GM23338 (cell line): ENCODE data around the gene TTC33. TPM values are rescaled to one million over a fixed set of nuclear protein-coding genes. Genes with fewer than 3 reads are reported as not detected.

ENCODE experiments used
- ATAC-seq: fragments of 200-7000 bp; cut with Tn5 transposase; 3 replicates; pipeline ENCODE4 v1.9.1; 2020
- DNase-seq: peaks from one replicate; pipeline ENCODE4 v3.0.0-alpha.2; 2015; ENCODE audit warnings: low spot score
- H2AFZ ChIP-seq: fragments of 200-600 bp; sonication (generic); 2 replicates; pipeline ENCODE4 v1.8.0; 2016; ENCODE audit warnings: antibody characterized with exemption, mild to moderate bottlenecking, moderate library complexity
- H3F3A ChIP-seq: fragments of 200-600 bp; sonication (generic); replicated peaks from 2 replicates; pipeline ENCODE4 v1.8.0; 2017; ENCODE audit warnings: antibody characterized with exemption, mixed run types, low read depth
- H3K27ac ChIP-seq: fragments of 200-600 bp; sonication (generic); 2 replicates; pipeline ENCODE4 v1.6.1; 2016; ENCODE audit warnings: low read depth
- H3K27me3 ChIP-seq: fragments of 200-600 bp; sonication (generic); 2 replicates; pipeline ENCODE4 v1.8.0; 2016; ENCODE audit warnings: mild to moderate bottlenecking, mixed run types, moderate library complexity; ENCODE audit not compliant: insufficient read depth
- H3K36me3 ChIP-seq: fragments of 200-600 bp; sonication (generic); 2 replicates; pipeline ENCODE4 v1.8.0; 2016; ENCODE audit warnings: mild to moderate bottlenecking; ENCODE audit not compliant: insufficient read depth
- H3K4me1 ChIP-seq: fragments of 200-600 bp; sonication (generic); 2 replicates; pipeline ENCODE4 v1.8.0; 2016; ENCODE audit warnings: mild to moderate bottlenecking, moderate library complexity; ENCODE audit not compliant: insufficient read depth
- H3K4me2 ChIP-seq: fragments of 200-600 bp; sonication (generic); 2 replicates; pipeline ENCODE4 v1.7.1; 2017; ENCODE audit warnings: mixed run types
- H3K4me3 ChIP-seq: fragments of 200-600 bp; sonication (generic); 2 replicates; pipeline ENCODE4 v1.6.1; 2016; ENCODE audit warnings: mixed run types
- H3K79me2 ChIP-seq: fragments of 200-600 bp; sonication (generic); replicated peaks from 2 replicates; pipeline ENCODE4 v1.8.0; 2017; ENCODE audit warnings: mild to moderate bottlenecking; ENCODE audit not compliant: insufficient read depth
- H3K9me2 ChIP-seq: fragments of 200-600 bp; sonication (generic); 2 replicates; pipeline ENCODE4 v1.8.0; 2017; ENCODE audit not compliant: insufficient read depth
- H4K20me1 ChIP-seq: fragments of 200-600 bp; sonication (generic); replicated peaks from 2 replicates; pipeline ENCODE4 v1.8.0; 2017; ENCODE audit warnings: mild to moderate bottlenecking; ENCODE audit not compliant: insufficient read depth
- H3K27ac Mint-ChIP-seq: 2 replicates; pipeline ENCODE4 v1.8.0; 2020; ENCODE audit warnings: inconsistent platforms, mild to moderate bottlenecking, moderate library complexity, mixed read lengths
- H3K27me3 Mint-ChIP-seq: 3 replicates; pipeline ENCODE4 v1.8.0; 2022; ENCODE audit warnings: low read depth, mild to moderate bottlenecking, moderate library complexity, mixed read lengths, inconsistent platforms; ENCODE audit not compliant: insufficient read depth, poor library complexity
- H3K36me3 Mint-ChIP-seq: 3 replicates; pipeline ENCODE4 v1.8.0; 2021; ENCODE audit warnings: low read depth, mild to moderate bottlenecking, inconsistent platforms, moderate library complexity, mixed read lengths
- H3K4me1 Mint-ChIP-seq: 3 replicates; pipeline ENCODE4 v1.8.0; 2020; ENCODE audit warnings: mild to moderate bottlenecking, inconsistent platforms, mixed read lengths
- H3K4me3 Mint-ChIP-seq: 3 replicates; pipeline ENCODE4 v1.8.0; 2021; ENCODE audit warnings: moderate library complexity, mild to moderate bottlenecking, inconsistent platforms, mixed read lengths
- H3K9me3 Mint-ChIP-seq: 3 replicates; pipeline ENCODE4 v1.8.0; 2020; ENCODE audit warnings: moderate library complexity, mild to moderate bottlenecking, inconsistent platforms, mixed read lengths
- CREB1 ChIP-seq: fragments of 250-450 bp; sonication (Bioruptor Pico); IDR thresholded peaks from 2 replicates; pipeline ENCODE4 v1.5.0; 2020; ENCODE audit warnings: low read depth, mild to moderate bottlenecking, moderate library complexity
- CTCF ChIP-seq, 2 experiments: fragments of 200-600 bp in 1 of 2; sonication (generic) in 1 of 2; conservative IDR thresholded peaks; 2 replicates each; pipeline versions ENCODE4 v1.5.1 to v1.6.1; 2016 to 2017; ENCODE audit warnings: antibody characterized with exemption in 2 of 2, low read depth in 2 of 2, mild to moderate bottlenecking in 2 of 2, moderate library complexity in 1 of 2
- ETS1 ChIP-seq: IDR thresholded peaks from 2 replicates; pipeline ENCODE4 v1.6.1; 2016; ENCODE audit warnings: antibody characterized with exemption
- EZH2 ChIP-seq: fragments of 200-600 bp; sonication (generic); IDR thresholded peaks from one replicate; pipeline ENCODE4 v1.8.0; 2017; ENCODE audit warnings: antibody characterized with exemption, mild to moderate bottlenecking, low read depth; ENCODE audit not compliant: unreplicated experiment
- EZH2phosphoT487 ChIP-seq: fragments of 200-600 bp; sonication (generic); IDR thresholded peaks from one replicate; pipeline ENCODE4 v1.8.1; 2018; ENCODE audit warnings: antibody characterized with exemption; ENCODE audit not compliant: unreplicated experiment
- JUNB ChIP-seq: IDR thresholded peaks from one replicate; pipeline ENCODE4 v1.6.1; 2016; ENCODE audit warnings: antibody characterized with exemption; ENCODE audit not compliant: unreplicated experiment
- NANOG ChIP-seq: IDR thresholded peaks from 2 replicates; pipeline ENCODE4 v1.6.1; 2016; ENCODE audit warnings: antibody characterized with exemption, borderline replicate concordance
- POLR2AphosphoS5 ChIP-seq: IDR thresholded peaks from 2 replicates; pipeline ENCODE4 v1.6.1; 2016; ENCODE audit warnings: antibody characterized with exemption, low read depth
- STAT1 ChIP-seq: IDR thresholded peaks from one replicate; pipeline ENCODE4 v1.6.1; 2016; ENCODE audit warnings: antibody characterized with exemption; ENCODE audit not compliant: unreplicated experiment
- ZNF114 ChIP-seq: fragments of 250-450 bp; sonication (Bioruptor Pico); IDR thresholded peaks from 2 replicates; pipeline ENCODE4 v1.5.0; 2020; ENCODE audit warnings: mild to moderate bottlenecking, moderate library complexity
- ZNF331 ChIP-seq: fragments of 250-450 bp; sonication (Bioruptor Pico); IDR thresholded peaks from 2 replicates; pipeline ENCODE4 v1.5.0; 2020; ENCODE audit warnings: low read depth, mild to moderate bottlenecking, moderate library complexity
- ZNF462 ChIP-seq: fragments of 250-450 bp; sonication (Bioruptor Pico); IDR thresholded peaks from 2 replicates; pipeline ENCODE4 v1.5.0; 2020; ENCODE audit warnings: mild to moderate bottlenecking, moderate library complexity
- polyA plus RNA-seq: library from polyadenylated mRNA; unstranded; fragments of >200 nt; fragmentation: Nextera tagmentation; extraction: Ambion mirVana; gene quantifications from 2 replicates; pipeline ENCODE4 v1.2.1, GENCODE V29; 2016
- total RNA-seq: library from RNA; depleted of rRNA; stranded (reverse); fragments of >200 nt; shearing (Covaris generic); gene quantifications from 2 replicates; pipeline ENCODE4 v1.2.3, GENCODE V29; 2014
- TF ChIP-seq, protein P1 (sequence below): IDR thresholded peaks from one replicate; pipeline ENCODE4 v1.6.1; 2018; ENCODE audit warnings: antibody characterized with exemption; ENCODE audit not compliant: unreplicated experiment

Gene TTC33
- total and polyA plus RNA-seq, 2 experiments from 2014 or later = 4.1 to 11.5 TPM

DNA sequence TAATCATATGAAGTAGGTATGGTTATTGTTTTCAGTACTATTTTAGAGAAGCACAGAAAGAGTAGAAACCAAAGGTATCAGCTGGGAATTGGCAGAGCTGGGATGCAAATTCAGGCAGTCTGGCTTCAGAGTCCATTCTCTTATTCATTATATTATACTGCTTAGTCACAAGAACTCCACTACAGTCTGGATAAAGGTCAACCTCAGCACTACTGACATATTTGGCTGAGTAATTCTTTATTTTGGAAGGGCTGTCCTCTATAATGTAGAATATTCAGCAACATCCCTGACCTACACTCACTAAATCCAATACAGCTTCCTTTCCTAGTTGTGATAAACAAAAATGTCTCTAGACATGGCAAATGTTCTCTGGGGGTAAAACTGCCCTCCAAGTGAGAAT is 38.5 kb downstream of the TTC33 start:
- no peaks in the 10 kb centered on the region for H3K4me1 ChIP-seq
- no peak overlapping the region for H2AFZ ChIP-seq
- ATAC-seq (no peak), DNase-seq (no peak)
- no peak overlapping the region for H3K4me3 Mint-ChIP-seq
- H3K79me2 ChIP-seq = no peaks in the 10 kb centered on the region
- no peaks in the 10 kb centered on the region for H3K4me1 Mint-ChIP-seq
- TF ChIP-seq POLR2AphosphoS5 = no peak
- no peak for TF ChIP-seq EZH2phosphoT487
- no peak for TF ChIP-seq CREB1
- TF ChIP-seq ZNF114 (CRISPR knock-in tag) = no peak
- no peak for TF ChIP-seq ZNF462
- no peak for TF ChIP-seq EZH2
- no peak for TF ChIP-seq JUNB
- no peak for TF ChIP-seq ETS1
- TF ChIP-seq ZNF331 (CRISPR knock-in tag) = no peak
- no peak for TF ChIP-seq STAT1
- TF ChIP-seq NANOG = no peak
- TF ChIP-seq CTCF (conservative IDR thresholded peaks at IDR 0.05; ENCODE audit: low read depth in 2 of 2) = no peak
- TF ChIP-seq, protein P1, sequence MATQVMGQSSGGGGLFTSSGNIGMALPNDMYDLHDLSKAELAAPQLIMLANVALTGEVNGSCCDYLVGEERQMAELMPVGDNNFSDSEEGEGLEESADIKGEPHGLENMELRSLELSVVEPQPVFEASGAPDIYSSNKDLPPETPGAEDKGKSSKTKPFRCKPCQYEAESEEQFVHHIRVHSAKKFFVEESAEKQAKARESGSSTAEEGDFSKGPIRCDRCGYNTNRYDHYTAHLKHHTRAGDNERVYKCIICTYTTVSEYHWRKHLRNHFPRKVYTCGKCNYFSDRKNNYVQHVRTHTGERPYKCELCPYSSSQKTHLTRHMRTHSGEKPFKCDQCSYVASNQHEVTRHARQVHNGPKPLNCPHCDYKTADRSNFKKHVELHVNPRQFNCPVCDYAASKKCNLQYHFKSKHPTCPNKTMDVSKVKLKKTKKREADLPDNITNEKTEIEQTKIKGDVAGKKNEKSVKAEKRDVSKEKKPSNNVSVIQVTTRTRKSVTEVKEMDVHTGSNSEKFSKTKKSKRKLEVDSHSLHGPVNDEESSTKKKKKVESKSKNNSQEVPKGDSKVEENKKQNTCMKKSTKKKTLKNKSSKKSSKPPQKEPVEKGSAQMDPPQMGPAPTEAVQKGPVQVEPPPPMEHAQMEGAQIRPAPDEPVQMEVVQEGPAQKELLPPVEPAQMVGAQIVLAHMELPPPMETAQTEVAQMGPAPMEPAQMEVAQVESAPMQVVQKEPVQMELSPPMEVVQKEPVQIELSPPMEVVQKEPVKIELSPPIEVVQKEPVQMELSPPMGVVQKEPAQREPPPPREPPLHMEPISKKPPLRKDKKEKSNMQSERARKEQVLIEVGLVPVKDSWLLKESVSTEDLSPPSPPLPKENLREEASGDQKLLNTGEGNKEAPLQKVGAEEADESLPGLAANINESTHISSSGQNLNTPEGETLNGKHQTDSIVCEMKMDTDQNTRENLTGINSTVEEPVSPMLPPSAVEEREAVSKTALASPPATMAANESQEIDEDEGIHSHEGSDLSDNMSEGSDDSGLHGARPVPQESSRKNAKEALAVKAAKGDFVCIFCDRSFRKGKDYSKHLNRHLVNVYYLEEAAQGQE = no peak
- no peaks in the 10 kb centered on the region for H3K9me2 ChIP-seq
- no peak overlapping the region for H3K4me3 ChIP-seq
- no peak overlapping the region for H3K27ac ChIP-seq
- no peak overlapping the region for H3K27ac Mint-ChIP-seq
- no peaks in the 10 kb centered on the region for H3F3A ChIP-seq
- no peaks in the 10 kb centered on the region for H3K27me3 Mint-ChIP-seq
- peaks cover 5% of the 10 kb centered on the region; the same call in 1 of the 2 replicates for H3K36me3 ChIP-seq
- H3K36me3 Mint-ChIP-seq = peaks cover 24% of the 10 kb centered on the region
- H3K9me3 Mint-ChIP-seq = peaks cover 15% of the 10 kb centered on the region
- no peaks in the 10 kb centered on the region for H4K20me1 ChIP-seq
- no peaks in the 10 kb centered on the region for H3K27me3 ChIP-seq
- no peak overlapping the region for H3K4me2 ChIP-seq
